OCI-LY7 (cell line): Measurements from ENCODE around the gene NFATC3. TPM values are rescaled to one million over a fixed set of nuclear protein-coding genes. Genes with fewer than 3 reads are reported as not detected.

Source experiments
- BruUV-seq: library from RNA; stranded (reverse); fragments of 400-500 nt; replicated peaks from 2 replicates; lab custom pipeline; 2021; lab: Mats Ljungman, UMichigan
- CTCF ChIA-PET: fragments of 300-600 bp; sonication (Branson Sonifier 250); formaldehyde crosslinking; loops from one replicate; lab custom pipeline; 2022; ENCODE audit warnings: antibody characterized with exemption; ENCODE audit not compliant: unreplicated experiment; lab: Charles Lee
- POLR2A ChIA-PET: fragments of 300-600 bp; sonication (Branson Sonifier 250); formaldehyde crosslinking; loops from one replicate; lab custom pipeline; 2022; ENCODE audit warnings: antibody characterized with exemption; lab: Charles Lee
- DNase-seq: peaks from one replicate; pipeline ENCODE4 v3.0.0-alpha.2; 2015; ENCODE audit warnings: low spot score
- H2AFZ ChIP-seq: fragments of 200-600 bp; sonication (generic), shearing (Covaris generic); 2 replicates; pipeline ENCODE4 v1.6.1; 2014; ENCODE audit warnings: mild to moderate bottlenecking, antibody characterized with exemption, low read length, moderate library complexity
- H3K27ac ChIP-seq: fragments of 200-600 bp; sonication (generic); 2 replicates; pipeline ENCODE4 v1.5.1; 2014; ENCODE audit warnings: mixed run types, low read depth, mild to moderate bottlenecking, moderate library complexity, low read length, inconsistent platforms; ENCODE audit not compliant: poor library complexity, severe bottlenecking
- H3K36me3 ChIP-seq: fragments of 200-600 bp; sonication (generic); 2 replicates; pipeline ENCODE4 v1.6.1; 2014; ENCODE audit warnings: mild to moderate bottlenecking, antibody characterized with exemption, low read length, moderate library complexity, mixed read lengths; ENCODE audit not compliant: insufficient read depth
- H3K4me1 ChIP-seq: fragments of 200-600 bp; sonication (generic); 2 replicates; pipeline ENCODE4 v1.5.1; 2014; ENCODE audit warnings: mild to moderate bottlenecking, low read length; ENCODE audit not compliant: insufficient read depth, poor library complexity, severe bottlenecking
- H3K4me2 ChIP-seq: fragments of 200-600 bp; sonication (generic); 2 replicates; pipeline ENCODE4 v1.6.1; 2014; ENCODE audit warnings: mild to moderate bottlenecking, low read length
- H3K4me3 ChIP-seq: fragments of 200-600 bp; sonication (generic); 2 replicates; pipeline ENCODE4 v1.5.1; 2014; ENCODE audit warnings: mild to moderate bottlenecking, low read depth, low read length; ENCODE audit not compliant: poor library complexity, severe bottlenecking
- H3K79me2 ChIP-seq: fragments of 200-600 bp; sonication (generic); 2 replicates; pipeline ENCODE4 v1.6.1; 2016; ENCODE audit warnings: low read depth, mild to moderate bottlenecking, low read length, moderate library complexity, mixed read lengths; ENCODE audit not compliant: insufficient read depth
- H3K9me2 ChIP-seq: fragments of 200-600 bp; sonication (generic); 2 replicates; pipeline ENCODE4 v1.6.1; 2016; ENCODE audit warnings: mild to moderate bottlenecking, low read length, mixed read lengths; ENCODE audit not compliant: insufficient read depth
- H3K9me3 ChIP-seq: fragments of 200-600 bp; sonication (generic); 2 replicates; pipeline ENCODE4 v1.6.1; 2014; ENCODE audit warnings: mild to moderate bottlenecking, mixed run types, low read length, mixed read lengths
- H4K20me1 ChIP-seq: fragments of 200-600 bp; sonication (generic); 2 replicates; pipeline ENCODE4 v1.6.1; 2014; ENCODE audit warnings: mild to moderate bottlenecking, antibody characterized with exemption, low read length, moderate library complexity, mixed read lengths; ENCODE audit not compliant: insufficient read depth
- CTCF ChIP-seq: fragments of 200-600 bp; sonication (generic); conservative IDR thresholded peaks from 2 replicates; pipeline ENCODE4 v1.5.1; 2014; ENCODE audit warnings: mild to moderate bottlenecking, antibody characterized with exemption, low read length, moderate library complexity, mixed read lengths
- EZH2phosphoT487 ChIP-seq: fragments of 200-600 bp; sonication (generic); IDR thresholded peaks from 2 replicates; pipeline ENCODE4 v1.6.1; 2018; ENCODE audit warnings: low read depth, borderline replicate concordance, mild to moderate bottlenecking, mixed run types, antibody characterized with exemption, low read length, moderate library complexity, mixed read lengths
- intact Hi-C: fragments of 100-400 bp; cut with micrococcal nuclease; formaldehyde crosslinking; loops from one replicate; pipeline ENCODE4 v1.10.0; 2022; ENCODE audit not compliant: unreplicated experiment
- total RNA-seq, 2 experiments: library from RNA; depleted of rRNA in 1 of 2; stranded (reverse); fragments of >200 nt in 1 of 2; shearing (Covaris generic) in 1 of 2; gene quantifications; 2 replicates each; pipeline ENCODE4 v1.2.3, GENCODE V29; 2014 to 2022

NFATC3 gene
- total RNA-seq, 2 experiments from 2014 or later: 73.4 to 76.0 TPM

DNA sequence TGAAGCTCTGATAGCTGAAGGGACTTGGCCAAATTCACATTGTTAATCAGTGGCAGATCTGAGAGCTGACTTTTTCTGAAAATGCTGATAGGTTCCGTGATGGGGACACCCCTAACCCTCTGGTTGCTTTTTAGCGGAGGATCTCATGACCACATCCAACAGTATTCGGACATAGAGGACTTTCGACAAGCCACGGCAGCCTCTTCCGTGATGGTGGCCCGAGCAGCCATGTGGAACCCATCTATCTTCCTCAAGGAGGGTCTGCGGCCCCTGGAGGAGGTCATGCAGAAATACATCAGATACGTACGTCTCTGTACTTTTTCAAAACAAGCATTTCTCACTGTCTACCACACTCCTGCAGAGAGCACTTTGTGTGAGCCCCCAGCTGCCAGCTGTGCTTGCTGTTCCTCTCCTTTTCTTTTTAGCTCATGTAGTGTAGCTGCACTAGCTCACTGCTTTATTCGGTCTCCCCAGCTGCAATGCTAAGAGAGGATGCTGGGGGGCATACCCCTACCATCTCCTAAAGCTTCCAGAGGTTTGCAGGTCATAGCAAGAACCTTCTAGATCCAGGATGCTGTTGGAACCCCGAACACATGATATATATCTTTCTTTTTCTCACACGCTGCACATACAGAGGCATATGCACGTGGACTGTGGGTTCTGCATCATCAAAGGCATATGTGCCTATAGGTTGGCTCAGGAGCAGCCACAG lies 14.2 kb upstream of the NFATC3 start:
- Histone ChIP-seq H3K27ac (peak overlapping the region; percentile 88), H3K36me3 (peaks cover 57% of the 10 kb centered on the region), H2AFZ (peak overlapping the region; percentile 53; the same call in 1 of the 2 replicates), H3K79me2 (no peaks in the 10 kb centered on the region), H3K4me1 (peaks cover 66% of the 10 kb centered on the region), H3K4me2 (peak overlapping the region; percentile 64), H4K20me1 (no peaks in the 10 kb centered on the region), H3K9me2 (no peaks in the 10 kb centered on the region), H3K9me3 (no peaks in the 10 kb centered on the region), H3K4me3 (peak overlapping the region; percentile 40)
- ChIA-PET CTCF (interaction anchor here (0.5 to 4.0 kb wide), 4 partner anchors 9 to 147 kb away, joined by 3 to 34 read pairs (median 3); partner anchors contain the start of gene NFATC3), POLR2A (interaction anchor here (0.6 to 2.7 kb wide), 8 partner anchors 14 to 264 kb away, joined by 3 to 21 read pairs (median 4); partner anchors contain the start of genes NFATC3, RANBP10 and TSNAXIP1)
- BruUV-seq: no TSS peak
- intact Hi-C loops: loop anchor here (1.0 kb wide), 2 partner anchors 45 to 158 kb away; no protein-coding TSS in a partner anchor
- peak; percentile 85 for DNase-seq
- TF ChIP-seq EZH2phosphoT487: no peak
- TF ChIP-seq CTCF: peak; percentile 75

GRCh38 chr16:68071518-68071901 lies 13.7 kb upstream of the NFATC3 start:
- no peaks in the 10 kb centered on the region for H4K20me1 ChIP-seq
- intact Hi-C loops: loop anchor here (1.0 kb wide), 2 partner anchors 45 to 158 kb away; no protein-coding TSS in a partner anchor
- no TSS peak for BruUV-seq
- H3K4me1 ChIP-seq: peaks cover 71% of the 10 kb centered on the region
- CTCF ChIA-PET: interaction anchor here (0.6 to 4.0 kb wide), 2 partner anchors 9 to 13 kb away, joined by 3 to 34 read pairs; partner anchors contain the start of gene NFATC3
- TF ChIP-seq EZH2phosphoT487: no peak
- no peak for TF ChIP-seq CTCF
- peaks cover 57% of the 10 kb centered on the region for H3K36me3 ChIP-seq
- no peak for DNase-seq
- H3K4me2 ChIP-seq: peak overlapping the region; percentile 64
- no peaks in the 10 kb centered on the region for H3K9me2 ChIP-seq
- POLR2A ChIA-PET: interaction anchor here (0.6 to 2.7 kb wide), 8 partner anchors 14 to 1023 kb away, joined by 3 to 21 read pairs (median 3); partner anchors contain the start of genes NFATC3, RANBP10 and TSNAXIP1
- peak overlapping the region; percentile 53; the same call in 1 of the 2 replicates for H2AFZ ChIP-seq
- H3K4me3 ChIP-seq: peak overlapping the region; percentile 40
- no peaks in the 10 kb centered on the region for H3K79me2 ChIP-seq
- peak overlapping the region; percentile 88 for H3K27ac ChIP-seq
- no peaks in the 10 kb centered on the region for H3K9me3 ChIP-seq
